GM13977 (cell line): ENCODE data around the gene MX2.

Source experiments
- DNase-seq: peaks from one replicate; pipeline ENCODE4 v3.0.0; 2012; ENCODE audit warnings: low spot score
- in situ Hi-C: fragments of 300-500 bp; cut with MboI; formaldehyde crosslinking; loops from one replicate; pipeline ENCODE4 v1.12.0; 2022; ENCODE audit warnings: low sequenced_read_pairs, low pct_unique_long_range_greater_than_20kb, mixed read lengths, inconsistent platforms; ENCODE audit not compliant: unreplicated experiment
- TF ChIP-seq, protein P1 (sequence below): IDR thresholded peaks from 2 replicates; pipeline ENCODE4 v1.5.1; 2012; ENCODE audit warnings: mild to moderate bottlenecking, control low read depth; ENCODE audit not compliant: insufficient read depth; ENCODE audit errors: extremely low read depth, missing control alignments

MX2 gene

GRCh38 chr21:41381731-41382130, 19.9 kb downstream of the MX2 start:
- TF ChIP-seq, protein P1, sequence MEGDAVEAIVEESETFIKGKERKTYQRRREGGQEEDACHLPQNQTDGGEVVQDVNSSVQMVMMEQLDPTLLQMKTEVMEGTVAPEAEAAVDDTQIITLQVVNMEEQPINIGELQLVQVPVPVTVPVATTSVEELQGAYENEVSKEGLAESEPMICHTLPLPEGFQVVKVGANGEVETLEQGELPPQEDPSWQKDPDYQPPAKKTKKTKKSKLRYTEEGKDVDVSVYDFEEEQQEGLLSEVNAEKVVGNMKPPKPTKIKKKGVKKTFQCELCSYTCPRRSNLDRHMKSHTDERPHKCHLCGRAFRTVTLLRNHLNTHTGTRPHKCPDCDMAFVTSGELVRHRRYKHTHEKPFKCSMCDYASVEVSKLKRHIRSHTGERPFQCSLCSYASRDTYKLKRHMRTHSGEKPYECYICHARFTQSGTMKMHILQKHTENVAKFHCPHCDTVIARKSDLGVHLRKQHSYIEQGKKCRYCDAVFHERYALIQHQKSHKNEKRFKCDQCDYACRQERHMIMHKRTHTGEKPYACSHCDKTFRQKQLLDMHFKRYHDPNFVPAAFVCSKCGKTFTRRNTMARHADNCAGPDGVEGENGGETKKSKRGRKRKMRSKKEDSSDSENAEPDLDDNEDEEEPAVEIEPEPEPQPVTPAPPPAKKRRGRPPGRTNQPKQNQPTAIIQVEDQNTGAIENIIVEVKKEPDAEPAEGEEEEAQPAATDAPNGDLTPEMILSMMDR = no peak
- DNase-seq = no peak
- in situ Hi-C loops = no loop called here

- TF ChIP-seq, protein P1 = no peak
- DNase-seq = no peak
These were observed 25.4 kb downstream of the MX2 start for GRCh38 chr21:41387042-41387819.

GRCh38 chr21:41387824-41388223, 26.0 kb downstream of the MX2 start:
- in situ Hi-C loops = no loop called here
- TF ChIP-seq, protein P1 = no peak
- no peak for DNase-seq

More at GRCh38 chr21:41387042-41387819, 25.4 kb downstream of the MX2 start:
- in situ Hi-C loops = no loop called here

DNA sequence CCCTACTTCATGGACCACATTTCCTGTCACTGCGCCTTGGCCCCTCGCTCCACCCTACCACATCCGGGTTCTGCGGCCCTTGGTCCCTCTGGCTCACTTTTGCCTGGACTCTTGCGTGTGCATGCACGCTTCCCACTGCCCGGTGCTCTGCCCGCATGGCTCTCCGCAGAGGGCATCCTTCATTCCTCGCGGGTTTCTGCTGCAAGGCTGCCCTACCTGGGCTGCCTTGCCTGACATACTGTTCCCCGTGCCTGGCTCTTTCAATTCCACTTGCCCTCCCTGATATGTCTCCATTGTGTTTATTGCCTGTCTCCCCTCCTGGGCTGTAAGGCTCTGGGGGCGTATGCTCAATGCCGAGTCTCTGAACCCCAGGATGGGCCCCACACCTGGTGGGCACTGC, 26.4 kb downstream of the MX2 start:
- no peak for DNase-seq
- TF ChIP-seq, protein P1 = no peak
- in situ Hi-C loops = no loop called here

GRCh38 chr21:41390043-41390639, 28.3 kb downstream of the MX2 start:
- in situ Hi-C loops = no loop called here
- DNase-seq = no peak
- TF ChIP-seq, protein P1 = no peak

- in situ Hi-C loops = no loop called here
- no peak for DNase-seq
- TF ChIP-seq, protein P1 = no peak
These were observed 32.1 kb downstream of the MX2 start for GRCh38 chr21:41393876-41394465.
